ENCODE measurements around the gene LRP8.

Gene LRP8

DNA sequence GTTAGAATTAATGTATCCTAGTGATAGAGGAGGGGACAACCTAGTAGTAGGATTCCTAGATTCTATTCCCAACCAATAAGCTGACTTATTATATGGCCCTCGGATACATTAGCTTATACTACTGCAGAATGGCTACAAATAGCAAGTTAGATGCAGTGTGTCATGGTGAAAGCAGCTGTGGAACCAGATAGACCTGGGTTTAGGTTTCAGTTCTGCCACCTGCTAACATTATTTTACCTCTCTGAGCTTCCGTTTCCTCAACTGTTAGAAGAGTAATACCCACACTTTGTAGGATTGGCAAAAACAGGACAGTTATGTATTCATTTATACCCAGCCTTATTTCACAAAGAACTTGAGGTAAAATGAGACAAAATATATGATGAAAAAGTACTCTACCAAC, 67.9 kb downstream of the LRP8 start:
- no peak for DNase-seq (ENCODE audit: low spot score)

DNA sequence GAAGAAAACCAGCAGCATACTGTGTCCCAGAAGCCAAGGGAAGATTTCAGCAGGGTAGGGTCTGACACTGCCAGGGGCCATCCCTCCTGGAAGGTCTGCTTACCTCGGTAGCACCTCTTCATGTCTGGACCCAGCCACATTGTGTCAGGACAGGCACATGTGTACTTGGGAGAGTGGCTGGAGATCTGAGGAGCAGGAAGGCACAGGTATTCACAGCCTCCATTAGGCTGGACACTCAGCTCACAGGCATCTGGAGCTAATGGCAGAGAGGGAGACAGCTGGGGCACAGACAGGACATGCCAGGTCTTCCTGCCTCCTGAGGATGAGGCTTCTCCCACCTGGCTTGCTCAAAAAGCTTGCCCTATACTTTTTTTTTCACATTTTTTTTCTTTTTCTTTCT, 69.7 kb downstream of the LRP8 start:
- no peak for DNase-seq (ENCODE audit: low spot score)

DNA sequence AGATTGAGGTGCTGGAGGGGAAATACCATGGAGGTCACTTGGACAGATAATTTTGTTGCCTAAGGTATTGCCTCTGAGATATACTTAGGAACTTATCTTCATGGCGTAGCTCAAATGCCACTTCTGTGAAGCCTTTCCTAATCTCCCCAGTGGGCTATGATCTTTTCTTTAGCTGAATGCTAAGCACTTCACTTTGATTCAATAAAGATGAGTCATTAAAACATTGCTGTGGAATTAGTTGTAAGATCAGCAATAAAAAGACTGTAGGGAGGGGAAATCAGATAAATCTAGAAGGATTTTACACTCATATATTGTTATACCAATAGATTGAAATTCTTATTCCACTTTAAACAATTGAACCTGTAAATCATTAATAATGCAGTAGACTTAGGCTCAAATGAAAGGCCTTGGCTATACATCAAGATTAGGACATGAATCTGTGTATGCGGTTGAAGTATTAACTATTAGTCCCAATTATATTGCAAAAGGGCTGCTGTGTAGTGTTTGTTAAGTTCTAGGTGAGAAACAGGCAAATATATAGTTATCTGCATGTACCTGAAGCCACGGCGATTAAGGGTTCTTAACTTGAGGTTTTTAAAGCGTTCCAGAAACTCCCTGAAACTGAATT, 70.3 kb downstream of the LRP8 start:
- no peak for DNase-seq (ENCODE audit: low spot score)

DNA sequence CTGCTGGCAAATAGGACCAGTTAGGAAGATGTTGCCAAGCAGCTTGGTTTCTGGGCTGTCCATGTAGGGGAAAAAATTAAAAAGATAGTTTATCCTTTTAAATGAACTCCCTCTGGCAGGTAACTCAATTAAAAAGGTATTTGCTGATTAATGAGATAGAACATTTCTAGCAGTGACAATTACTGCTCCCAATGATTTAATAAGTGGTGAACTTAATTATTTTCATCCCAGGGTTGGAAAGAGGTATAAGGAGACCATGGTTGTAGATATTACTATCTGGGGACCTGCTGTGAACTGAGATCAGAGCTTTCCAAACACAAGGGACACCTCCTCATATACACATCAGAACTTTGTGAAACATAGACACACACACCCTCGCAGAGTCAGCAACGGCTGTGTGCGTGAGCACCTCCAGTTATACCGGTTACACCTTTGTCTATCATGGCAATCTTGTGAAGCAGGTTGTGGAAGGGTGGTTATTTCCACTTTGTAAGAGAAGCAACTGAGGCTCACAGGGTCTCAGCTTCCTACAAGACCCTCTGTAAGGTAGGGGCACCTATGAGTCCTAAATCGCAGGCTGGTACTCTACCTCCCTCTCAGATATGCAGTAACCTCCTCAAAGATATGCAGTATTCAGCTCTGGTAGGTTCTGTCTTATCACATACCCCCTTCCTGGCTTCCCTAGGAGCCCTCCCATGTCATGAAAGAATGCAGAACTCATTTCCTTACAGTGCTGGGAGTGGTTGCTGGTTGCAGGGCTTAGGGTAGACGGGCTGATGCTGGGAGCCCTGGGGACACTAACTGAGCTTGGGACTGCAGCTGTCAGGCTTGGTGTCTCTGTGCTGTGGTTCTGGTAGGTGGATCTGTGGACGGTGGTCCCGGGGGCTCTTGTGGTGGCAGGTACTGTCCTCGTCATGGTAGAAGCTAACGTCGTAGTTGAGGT, 71.1 kb downstream of the LRP8 start:
- no peak for DNase-seq (ENCODE audit: low spot score)

DNA sequence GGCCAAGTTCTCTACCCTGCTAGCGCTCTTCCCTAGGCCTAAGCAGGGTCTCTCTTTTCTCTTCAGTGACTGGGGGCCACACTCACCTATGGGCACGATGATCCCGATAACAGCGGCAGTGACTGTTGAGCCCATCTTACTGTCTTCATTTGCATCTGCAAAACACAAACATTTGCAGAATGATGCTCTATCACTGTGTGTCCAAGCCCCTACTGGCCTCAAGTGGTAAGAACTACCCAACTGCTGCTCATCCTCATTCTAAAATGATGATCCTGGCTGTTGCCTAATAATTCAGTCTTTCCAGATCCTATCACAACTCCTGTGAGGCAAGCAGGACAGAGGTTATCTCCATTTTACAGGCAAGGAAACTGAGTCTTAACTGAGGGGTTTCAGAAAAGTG, 72.8 kb downstream of the LRP8 start:
- DNase-seq (ENCODE audit: low spot score), result no peak

DNA sequence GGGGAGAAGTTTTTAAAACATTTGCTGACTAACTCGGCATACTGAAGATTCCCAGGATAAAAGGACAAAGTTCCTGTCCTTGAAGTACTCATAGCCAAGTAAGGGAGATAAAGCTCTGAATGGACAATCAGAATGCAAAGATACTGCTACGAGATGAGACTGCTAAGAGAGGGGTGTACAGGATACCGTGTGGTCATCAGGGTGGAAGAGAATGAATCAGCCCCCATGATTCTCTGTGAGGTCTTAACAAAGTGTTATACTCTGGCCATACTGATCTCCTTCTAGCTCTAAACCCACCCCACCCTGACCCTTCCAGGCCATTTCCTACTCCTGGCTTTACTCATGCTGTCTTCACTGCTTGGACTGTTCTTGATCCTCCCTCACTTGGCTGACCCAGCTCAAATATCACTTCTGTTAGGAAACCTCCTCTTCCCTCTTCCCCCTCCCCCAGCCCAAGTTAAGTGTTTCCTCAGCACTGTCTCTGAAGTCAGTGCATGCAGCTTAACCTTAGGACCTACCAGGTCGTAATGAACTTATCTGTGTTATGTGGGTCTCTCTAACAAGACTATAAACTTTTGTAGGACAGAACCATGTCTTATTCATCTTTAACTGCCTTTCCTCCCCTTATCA, 73.7 kb downstream of the LRP8 start:
- no peak for DNase-seq (ENCODE audit: low spot score)

DNA sequence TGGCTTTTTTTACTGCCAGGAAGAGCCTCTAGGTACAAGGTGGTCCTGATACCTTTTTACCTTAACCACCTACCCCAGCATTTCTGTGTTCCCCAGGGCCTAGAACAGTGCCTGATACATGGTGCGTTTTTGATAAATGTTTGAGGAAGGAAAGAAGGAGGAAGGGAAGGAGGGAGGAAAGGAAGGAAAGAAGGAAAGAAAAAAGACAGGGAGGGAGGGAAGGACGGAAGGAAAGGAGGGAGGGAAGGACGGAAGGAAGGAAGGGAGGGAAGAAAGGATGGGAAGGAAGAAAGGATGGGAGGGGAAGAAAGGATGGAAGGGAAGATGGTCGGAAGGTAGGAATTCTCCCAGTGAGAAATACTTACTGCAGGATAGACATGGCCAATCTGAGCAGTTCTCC, 77.5 kb downstream of the LRP8 start:
- no peak for DNase-seq (ENCODE audit: low spot score)

DNA sequence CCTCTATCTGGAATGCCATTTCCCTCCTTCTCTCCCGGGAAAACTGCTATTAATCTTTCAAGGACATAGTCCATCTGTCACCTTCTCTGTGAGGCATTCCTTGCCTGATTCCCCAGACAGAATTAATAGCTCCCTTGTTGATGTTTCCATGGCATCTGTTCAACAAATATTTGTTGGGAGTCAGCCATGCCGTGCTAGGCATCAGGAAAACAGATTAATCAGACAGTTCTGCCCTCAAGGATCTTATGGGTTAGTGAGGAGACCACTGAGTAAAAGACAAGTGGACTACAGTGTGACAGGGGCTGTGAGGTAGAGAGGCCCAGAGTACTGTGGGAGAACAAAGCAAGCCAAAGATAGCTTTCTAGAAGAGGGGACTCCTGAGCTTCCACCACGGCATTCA, 78.2 kb downstream of the LRP8 start:
- DNase-seq (ENCODE audit: low spot score), result no peak

DNA sequence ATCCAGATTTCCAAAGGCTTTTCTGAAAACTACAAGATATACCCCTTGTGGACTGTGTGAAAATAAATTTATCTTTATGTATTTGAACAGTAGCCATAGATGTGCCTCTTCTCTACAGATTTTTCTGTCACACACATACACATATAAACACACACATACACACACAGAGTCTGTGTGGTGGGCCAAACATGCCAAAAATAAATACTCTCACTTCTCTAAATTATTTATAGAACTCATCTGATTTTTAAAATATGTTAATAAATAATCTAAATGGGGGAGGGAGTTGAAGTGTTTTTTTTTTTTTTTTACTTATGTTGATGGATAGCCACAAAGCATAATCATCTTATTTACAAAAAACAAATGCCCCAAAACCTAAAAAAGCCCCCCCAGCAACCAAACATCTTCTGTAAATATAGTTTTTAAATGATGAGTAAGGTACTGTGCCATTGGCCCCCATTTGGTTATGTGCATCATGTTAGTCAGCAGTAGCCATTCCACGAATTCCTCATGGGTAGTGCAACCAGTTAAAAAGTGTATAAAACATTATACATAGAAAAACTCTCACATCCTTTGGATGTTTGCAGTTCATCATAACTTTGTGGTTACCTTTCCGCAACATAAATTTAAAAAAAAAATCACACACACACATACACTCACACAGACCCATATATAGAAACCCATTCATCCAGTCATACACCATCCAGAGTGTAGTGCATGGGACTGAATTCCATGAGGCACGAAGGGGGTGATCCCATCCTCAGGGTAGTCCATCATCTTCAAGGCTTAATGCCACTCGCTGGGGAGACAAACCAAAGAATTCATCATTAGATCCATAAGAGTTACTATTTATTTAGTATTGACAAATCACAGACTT, 81.4 kb downstream of the LRP8 start:
- DNase-seq (ENCODE audit: low spot score), result no peak

DNA sequence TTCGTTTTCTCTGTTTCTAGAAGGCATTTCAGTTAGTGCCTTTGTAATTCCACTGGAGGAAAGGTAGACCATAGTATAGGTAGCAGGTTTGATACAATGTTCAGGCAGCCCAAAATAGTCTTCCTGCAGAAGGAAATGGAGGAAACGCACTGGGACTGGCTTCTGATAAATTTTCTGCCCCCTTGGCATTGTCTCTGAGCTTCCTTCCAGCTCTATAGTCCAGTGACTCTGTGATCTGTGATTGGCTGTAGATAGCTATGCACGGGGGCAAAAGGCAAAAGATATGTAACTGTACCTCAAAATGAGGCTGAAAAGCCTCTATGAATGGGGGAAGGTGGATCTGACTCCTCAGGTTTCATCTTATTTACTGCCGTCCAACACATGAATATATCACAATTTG, 83.7 kb downstream of the LRP8 start:
- no peak for DNase-seq (ENCODE audit: low spot score)

DNA sequence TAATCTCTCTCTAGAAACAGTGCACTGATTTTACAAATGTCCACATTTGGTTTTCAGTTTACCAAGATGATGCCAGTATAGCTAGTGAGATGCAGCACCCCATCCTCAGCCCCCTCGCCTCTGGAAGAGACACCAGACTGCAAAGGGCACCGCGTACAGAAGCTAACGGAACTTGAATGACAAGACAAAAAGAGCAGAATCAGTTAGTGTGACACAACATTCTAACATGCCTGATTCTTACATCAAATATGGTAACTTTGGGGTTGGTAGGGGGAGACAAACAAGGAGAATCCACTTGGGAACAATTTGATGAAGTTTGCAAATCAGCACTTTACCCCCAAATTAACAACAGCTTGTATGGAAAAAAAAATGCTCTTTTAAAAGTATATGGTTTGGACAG, 85.5 kb downstream of the LRP8 start:
- DNase-seq (ENCODE audit: low spot score), result no peak

DNA sequence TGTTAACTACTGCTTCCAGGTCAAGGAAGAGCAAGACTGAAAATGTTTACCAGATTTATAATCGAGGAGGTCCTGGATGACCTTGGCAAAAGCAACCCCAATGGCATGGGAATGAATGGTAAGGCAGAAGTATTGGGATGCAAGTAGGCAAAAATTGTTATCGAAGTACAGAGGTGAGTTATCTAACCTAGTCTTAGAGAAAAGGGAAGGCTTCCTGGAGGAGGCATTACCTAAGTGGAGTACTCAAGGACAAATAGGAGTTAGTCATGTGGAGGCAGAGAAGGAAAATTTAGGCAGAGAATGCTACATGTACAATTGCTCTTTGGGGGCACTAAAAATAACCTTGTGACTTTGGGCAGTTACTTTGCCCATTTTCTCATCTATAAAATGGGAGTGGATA, 86.0 kb downstream of the LRP8 start:
- no peak for DNase-seq (ENCODE audit: low spot score)

DNA sequence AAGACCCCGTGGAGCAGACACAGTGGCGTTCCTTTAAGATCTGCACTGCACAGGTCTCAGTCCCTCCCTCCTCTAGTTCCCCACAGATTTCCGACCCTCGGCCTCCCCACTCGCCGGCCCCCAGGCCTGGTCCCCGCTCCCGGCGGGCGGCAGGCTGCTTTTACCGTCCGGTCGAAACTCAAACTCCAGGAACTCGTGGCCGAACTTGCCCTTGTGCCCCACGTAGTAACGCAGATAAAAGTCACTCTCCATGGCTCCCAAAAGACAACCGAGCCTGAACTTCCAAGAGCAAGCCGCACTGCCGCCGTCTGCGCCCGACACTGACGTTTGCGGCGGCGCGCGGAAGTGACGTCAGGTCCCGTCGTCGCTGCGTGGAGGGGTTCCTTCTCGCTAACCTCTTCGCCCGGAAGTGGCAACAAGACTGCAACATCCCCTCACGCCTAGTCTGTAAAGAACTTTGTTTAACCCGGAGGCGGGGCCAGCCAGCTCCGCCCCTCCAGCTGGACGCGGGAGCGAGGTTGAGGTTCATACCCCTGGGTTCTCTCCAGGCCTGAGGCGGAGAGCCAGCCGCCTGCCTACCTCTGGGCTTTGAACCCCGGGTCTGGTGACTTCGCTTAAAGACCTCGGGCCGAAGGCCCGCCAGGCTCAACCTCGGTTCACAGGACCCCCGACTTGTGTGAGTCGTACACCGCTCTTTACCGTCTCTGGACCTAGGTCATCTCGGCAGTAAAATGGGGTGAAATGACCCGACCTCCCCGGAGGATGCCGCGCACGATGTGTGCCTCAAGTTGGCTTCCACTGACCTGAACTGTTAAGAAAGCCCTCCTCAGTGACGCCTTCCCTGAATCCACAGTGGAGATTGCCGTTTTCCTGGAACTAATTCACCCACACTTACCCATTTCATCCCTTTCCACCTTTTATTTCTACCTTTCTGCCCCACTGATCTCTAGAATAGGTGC, 89.4 kb downstream of the LRP8 start, which contains the start of gene MAGOH:
Gene MAGOH, minus strand, starts transcription at position 322 of the 959 bp plus-strand sequence. Its CDS starts 70 bp downstream, at position 252.
- DNase-seq (ENCODE audit: low spot score), result peak; percentile 98

DNA sequence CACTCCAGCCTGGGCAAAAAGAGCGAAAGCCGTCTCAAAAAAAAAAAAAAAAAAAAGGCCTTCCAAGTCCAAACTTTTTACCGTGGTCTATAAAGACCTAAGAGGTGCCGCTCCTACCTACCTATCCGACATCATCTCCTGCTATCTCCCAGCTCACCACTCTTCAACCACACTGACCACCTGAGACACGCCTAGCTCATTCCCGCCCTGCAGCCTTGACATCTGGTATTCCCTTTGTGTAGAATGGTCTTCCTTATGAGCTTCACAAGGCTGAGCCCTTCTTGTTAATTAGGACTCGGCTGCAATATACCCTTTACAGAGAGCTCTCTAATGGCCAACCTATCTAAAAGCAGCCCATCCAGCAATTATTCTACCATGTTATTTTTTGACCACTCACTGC, 90.2 kb downstream of the LRP8 start:
- no peak for DNase-seq (ENCODE audit: low spot score)

DNA sequence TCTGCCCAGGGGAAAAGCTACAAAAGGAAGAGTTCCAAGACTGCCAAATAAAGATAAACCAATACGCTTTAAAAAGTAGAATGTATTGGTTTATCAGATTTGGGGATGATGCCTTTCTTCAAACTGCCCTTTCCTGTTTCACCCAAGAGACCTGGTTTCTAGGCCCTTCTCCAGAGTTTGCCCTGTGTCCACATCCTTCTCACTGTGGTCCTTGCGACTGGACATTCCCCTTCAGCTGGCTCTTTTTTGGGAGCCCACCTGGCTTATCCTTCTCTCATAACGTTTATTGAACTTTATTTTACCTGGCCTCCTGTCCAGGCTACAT, 106.9 kb downstream of the LRP8 start:
- DNase-seq (ENCODE audit: low spot score), result no peak

DNA sequence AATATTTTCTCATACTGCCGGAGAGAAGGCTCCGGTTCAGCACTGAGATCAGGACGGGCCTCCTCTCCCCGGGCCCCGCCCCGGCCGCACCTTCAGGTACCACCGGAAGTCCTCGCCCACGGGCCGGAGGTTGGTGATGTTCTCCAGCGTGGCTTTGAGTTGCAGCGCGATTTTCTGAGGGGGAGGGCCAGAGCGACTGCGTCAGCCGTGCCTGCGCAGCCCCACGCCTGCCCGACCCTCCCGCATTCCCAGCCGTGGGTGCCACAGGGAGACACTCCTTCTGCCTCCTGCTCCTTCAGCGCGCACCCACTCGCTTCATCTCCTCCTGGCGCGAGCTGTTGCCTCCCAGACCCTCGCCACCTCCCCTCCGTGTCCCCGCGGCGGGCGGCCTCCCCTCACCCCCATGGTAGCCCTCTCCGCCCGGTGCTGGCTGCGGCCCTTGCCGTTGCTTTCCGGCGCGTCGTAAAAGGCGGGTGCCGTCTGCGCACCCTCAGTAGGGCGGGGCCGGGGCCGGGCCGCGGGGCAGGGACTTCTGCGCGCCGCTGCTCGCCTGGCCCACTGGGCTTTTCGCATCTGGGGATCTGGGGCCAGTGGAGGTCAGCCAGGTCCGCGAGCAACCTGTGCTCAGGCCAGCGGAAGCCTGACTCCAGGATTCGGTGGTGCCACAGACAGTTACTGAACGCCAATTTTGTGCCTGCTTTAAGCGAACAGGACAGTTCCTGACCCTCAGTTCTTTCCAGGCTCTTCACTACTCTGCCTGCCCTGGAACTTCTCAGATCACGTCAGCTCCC, 107.5 kb downstream of the LRP8 start, which contains the start of gene CZIB:
Gene CZIB, minus strand, starts transcription at position 464 of the 791 bp plus-strand sequence. Its CDS starts 59 bp downstream, at position 405.
- DNase-seq (ENCODE audit: low spot score), result peak; percentile 89

DNA sequence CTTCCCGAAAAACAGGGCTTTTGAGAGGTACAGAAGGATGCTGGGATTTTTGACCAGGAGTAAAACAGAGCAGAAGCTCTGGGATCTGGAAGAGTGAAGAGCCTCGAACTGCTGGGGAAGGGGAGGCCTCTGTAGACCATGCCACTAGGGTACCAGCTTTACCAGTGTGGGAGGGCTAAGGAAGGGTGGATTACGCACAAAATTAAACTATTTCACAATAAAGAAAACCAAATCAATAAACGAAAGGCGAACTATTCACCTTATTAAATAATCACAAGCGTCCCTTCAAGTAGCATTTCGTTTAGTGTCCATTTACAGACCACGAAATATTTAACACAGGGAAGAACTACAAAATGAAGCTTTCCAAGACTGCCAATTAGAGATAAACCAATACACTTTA, 108.2 kb downstream of the LRP8 start:
- no peak for DNase-seq (ENCODE audit: low spot score)

DNA sequence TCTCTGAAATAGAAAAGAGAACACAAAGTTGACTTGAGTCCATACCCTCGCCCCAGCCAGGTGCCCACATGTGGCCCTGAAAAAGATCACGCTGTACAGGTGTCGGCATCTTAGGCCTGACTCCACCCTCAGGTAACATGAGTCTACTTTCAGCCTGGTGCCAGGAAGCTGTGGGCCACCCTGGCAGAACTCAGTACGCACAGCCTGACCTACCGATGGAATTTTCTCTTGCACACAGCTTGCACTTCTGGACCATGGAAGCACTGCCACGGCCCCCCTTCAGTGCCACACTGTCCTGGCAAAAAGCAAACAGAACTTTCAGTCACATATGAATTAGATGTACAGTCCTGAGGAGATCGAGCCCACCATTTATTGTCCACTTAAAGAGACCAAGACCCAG, 109.7 kb downstream of the LRP8 start:
- no peak for DNase-seq (ENCODE audit: low spot score)

DNA sequence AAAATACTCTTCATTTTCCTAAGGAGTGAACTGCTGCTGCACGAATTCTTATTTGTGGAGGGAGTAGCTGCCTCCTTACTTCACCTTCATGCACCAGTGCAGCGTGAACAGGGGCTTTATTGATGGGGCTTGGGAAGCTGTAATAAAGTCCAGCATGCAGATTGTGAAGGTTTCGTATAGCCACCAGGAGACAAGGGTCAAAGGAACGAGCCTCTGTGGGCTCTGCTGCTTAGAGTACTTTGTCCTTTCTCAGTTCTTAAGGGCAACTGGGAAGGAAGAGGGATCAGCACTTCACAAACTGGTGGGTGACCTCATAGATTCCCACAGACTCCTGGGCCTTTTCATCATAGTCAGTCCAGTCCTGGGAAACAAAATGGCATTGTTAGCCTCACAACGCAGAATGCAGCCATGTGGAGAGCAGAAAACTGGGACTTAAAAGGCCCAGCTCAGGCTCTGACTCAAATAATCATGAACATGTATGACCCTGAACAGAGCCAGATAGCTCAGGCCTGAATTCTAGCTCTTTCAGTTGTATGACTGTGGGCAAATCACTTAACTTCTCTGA, 113.4 kb downstream of the LRP8 start:
- no peak for DNase-seq (ENCODE audit: low spot score)

DNA sequence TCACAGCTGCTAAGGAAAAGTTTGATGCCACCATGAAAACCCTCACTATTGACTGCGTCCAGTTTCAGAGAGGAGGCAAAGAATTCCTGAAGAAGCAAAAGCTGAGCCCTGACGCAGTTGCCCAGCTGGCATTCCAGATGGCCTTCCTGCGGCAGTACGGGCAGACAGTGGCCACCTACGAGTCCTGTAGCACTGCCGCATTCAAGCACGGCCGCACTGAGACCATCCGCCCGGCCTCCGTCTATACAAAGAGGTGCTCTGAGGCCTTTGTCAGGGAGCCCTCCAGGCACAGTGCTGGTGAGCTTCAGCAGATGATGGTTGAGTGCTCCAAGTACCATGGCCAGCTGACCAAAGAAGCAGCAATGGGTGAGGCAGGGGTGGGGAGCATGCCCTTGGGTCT, 116.9 kb downstream of the LRP8 start:
- no peak for DNase-seq (ENCODE audit: low spot score)

Data from Ammon's horn (tissue), 1 donor.